GM12878 (cell line): ENCODE measurements around the gene LCORL. TPM values are rescaled to one million over a fixed set of nuclear protein-coding genes. Genes with fewer than 3 reads are reported as not detected.

Experiments used
- ATAC-seq: fragments of 200-7000 bp; cut with Tn5 transposase; 3 replicates; pipeline ENCODE4 v1.9.1; 2020; ENCODE audit warnings: mild to moderate bottlenecking, moderate library complexity
- BruUV-seq: library from RNA; stranded (reverse); fragments of 400-500 nt; replicated peaks from 2 replicates; lab custom pipeline; 2021; lab: Mats Ljungman, UMichigan
- CTCF ChIA-PET: fragments of 300-600 bp; sonication (Branson Sonifier 250); formaldehyde crosslinking; extraction: SDS; loops from one replicate; lab custom pipeline; 2021; ENCODE audit warnings: inconsistent platforms; lab: Yijun Ruan, JAX
- POLR2A ChIA-PET: fragments of 350-600 bp; formaldehyde crosslinking; extraction: SDS; loops from one replicate; lab custom pipeline; 2021; ENCODE audit warnings: inconsistent platforms; lab: Charles Lee
- RAD21 ChIA-PET: fragments of 300-600 bp; sonication (Branson Sonifier 250); formaldehyde crosslinking; loops from one replicate; lab custom pipeline; 2023; ENCODE audit warnings: antibody characterized with exemption; ENCODE audit not compliant: unreplicated experiment; lab: Charles Lee
- SMC1A ChIA-PET: fragments of 300-600 bp; sonication (Branson Sonifier 250); formaldehyde crosslinking; loops from one replicate; lab custom pipeline; 2023; ENCODE audit not compliant: unreplicated experiment, uncharacterized antibody; lab: Charles Lee
- DNase-seq: peaks from one replicate; pipeline ENCODE4 v3.0.0-alpha.2; 2011; ENCODE audit warnings: low read depth, low spot score
- FAIRE-seq: peaks from 3 replicates; lab custom pipeline; 2011; peaks lifted over from hg19 to GRCh38; lab: Jason Lieb, UNC
- H2AFZ ChIP-seq: 2 replicates; pipeline ENCODE4 v1.6.0; 2011; ENCODE audit warnings: low read depth, low read length, control low read depth; ENCODE audit not compliant: control insufficient read depth
- H3K27ac ChIP-seq: 2 replicates; pipeline ENCODE4 v1.5.1; 2011; ENCODE audit warnings: control low read depth; ENCODE audit not compliant: control insufficient read depth, insufficient read depth
- H3K27me3 ChIP-seq, 2 experiments: replicated peaks in 1 of 2; 2 replicates each; pipeline versions ENCODE4 v1.6.0 to v1.6.1; 2011; ENCODE audit warnings: low read length in 1 of 2; ENCODE audit not compliant: control insufficient read depth in 2 of 2, insufficient read depth in 2 of 2
- H3K36me3 ChIP-seq, 2 experiments: 2 replicates each; pipeline ENCODE4 v1.5.1; 2011; ENCODE audit warnings: low read length in 1 of 2; ENCODE audit not compliant: control insufficient read depth in 2 of 2, insufficient read depth in 2 of 2
- H3K4me1 ChIP-seq: 2 replicates; pipeline ENCODE4 v1.6.1; 2011; ENCODE audit warnings: mild to moderate bottlenecking, low read length, moderate library complexity, mixed read lengths; ENCODE audit not compliant: control insufficient read depth, insufficient read depth
- H3K4me2 ChIP-seq: 2 replicates; pipeline ENCODE4 v1.6.0; 2011; ENCODE audit warnings: control low read depth; ENCODE audit not compliant: control insufficient read depth, insufficient read depth
- H3K4me3 ChIP-seq: fragments of 200-600 bp; sonication (generic); 2 replicates; pipeline ENCODE4 v1.5.1; 2016
- H3K79me2 ChIP-seq: 2 replicates; pipeline ENCODE4 v1.6.0; 2011; ENCODE audit warnings: low read length; ENCODE audit not compliant: control insufficient read depth, insufficient read depth
- H3K9ac ChIP-seq: 2 replicates; pipeline ENCODE4 v1.8.0; 2011; ENCODE audit warnings: low read length, control low read depth, mixed read lengths; ENCODE audit not compliant: control insufficient read depth, insufficient read depth
- H3K9me3 ChIP-seq: replicated peaks from 3 replicates; pipeline ENCODE4 v1.5.1; 2011; ENCODE audit warnings: mild to moderate bottlenecking, low read length; ENCODE audit not compliant: control insufficient read depth, insufficient read depth
- H4K20me1 ChIP-seq: 2 replicates; pipeline ENCODE4 v1.6.0; 2011; ENCODE audit not compliant: control insufficient read depth, insufficient read depth
- CREM ChIP-seq: IDR thresholded peaks from 2 replicates; pipeline ENCODE4 v1.6.1; 2014; ENCODE audit warnings: antibody characterized with exemption, low read depth
- NKRF ChIP-seq: fragments of 450-650 bp; conservative IDR thresholded peaks from 2 replicates; pipeline ENCODE4 v1.6.1; 2017; ENCODE audit warnings: mild to moderate bottlenecking, moderate library complexity
- TAF1 ChIP-seq: IDR thresholded peaks from 2 replicates; pipeline ENCODE4 v1.6.1; 2011; ENCODE audit warnings: mild to moderate bottlenecking, low read depth, low read length, borderline replicate concordance
- ZZZ3 ChIP-seq: IDR thresholded peaks from 2 replicates; pipeline ENCODE4 v1.6.1; 2011; ENCODE audit warnings: low read depth; ENCODE audit not compliant: control insufficient read depth, insufficient read length
- WGBS: methylation state at CpG from one replicate; pipeline ENCODE4 v1.1.6; 2016; ENCODE audit warnings: low lambda C conversion rate; ENCODE audit not compliant: insufficient replicate concordance, insufficient coverage; ENCODE audit errors: missing lambda C conversion rate; 5-methylcytosine and 5-hydroxymethylcytosine counted together
- in situ Hi-C: fragments of 300-500 bp; cut with MboI; formaldehyde crosslinking; loops from 9 replicates; pipeline ENCODE4 v1.14.3; 2018; ENCODE audit warnings: mixed read lengths
- intact Hi-C: fragments of 100-400 bp; cut with micrococcal nuclease; formaldehyde crosslinking; loops from one replicate; pipeline ENCODE4 v1.14.2; 2022; ENCODE audit not compliant: unreplicated experiment
- polyA plus RNA-seq, 11 experiments: library from polyadenylated mRNA; depleted of rRNA in 4 of 11; unstranded in 6 of 11; stranded (reverse) in 5 of 11; fragments of >200 nt; fragmentation: Nextera tagmentation in 4 of 11; fragmentation: Illumina TruSeq in 1 of 11; extraction: Ambion mirVana in 4 of 11; extraction: Trizol in 1 of 11; gene quantifications; 1 replicate in 1 of 11; 2 replicates in 10 of 11; pipeline versions ENCODE4 v1.2.1 to v1.2.3, GENCODE V29; 2011 to 2016; ENCODE audit warnings: inconsistent platforms in 2 of 11, missing spikeins in 2 of 11, low read depth in 1 of 11
- total RNA-seq, 4 experiments: library from RNA; depleted of rRNA in 3 of 4; stranded (reverse); fragments of >200 nt in 3 of 4; fragmentation: Illumina TruSeq in 1 of 4; extraction: Trizol in 1 of 4; gene quantifications; 2 replicates each; pipeline versions ENCODE4 v1.2.1 to v1.2.3, GENCODE V29; 2013 to 2021

LCORL gene
- total and polyA plus RNA-seq, 10 of the 15 experiments (the other 5 are each of a cell fraction or from before 2014, with no cell fraction given) = 2.2 to 9.8 (median 5.9) TPM

GRCh38 chr4:17814140-17814539, 207.4 kb downstream of the LCORL start:
- Histone ChIP-seq H3K27me3 (no peaks in the 10 kb centered on the region; a peak in 1 of 4 replicates), H3K4me2 (peak overlapping the region; percentile 77), H3K4me3 (peak overlapping the region; percentile 49), H3K4me1 (no peaks in the 10 kb centered on the region), H3K9me3 (no peaks in the 10 kb centered on the region), H2AFZ (peak overlapping the region; percentile 64), H3K36me3 (peaks cover 0 to 16% of the 10 kb centered on the region in 2 experiments; a peak in 1 of 4 replicates), H3K27ac (peak overlapping the region; percentile 58), H3K79me2 (peaks cover 88% of the 10 kb centered on the region), H4K20me1 (peaks cover 4% of the 10 kb centered on the region; the same call in 1 of the 2 replicates), H3K9ac (peak overlapping the region; percentile 44)
- 54% methylated on average over 3 of the region's 3 CpGs for WGBS
- intact Hi-C loops = loop anchor here (10.0 kb wide), 1 partner anchor 391 kb away; no protein-coding TSS in a partner anchor
- in situ Hi-C loops = loop anchor here (10.0 kb wide), 1 partner anchor 211 kb away; the partner anchor contains the start of gene LCORL
- ChIA-PET RAD21 (interaction anchor here (0.6 to 1.9 kb wide), 3 partner anchors 265 to 778 kb away, joined by 3 to 8 read pairs (median 3); no protein-coding TSS in a partner anchor), POLR2A (interaction anchor here (1.5 kb wide), 1 partner anchor 237 kb away, joined by 3 read pairs; the partner anchor contains the start of gene LAP3), CTCF (interaction anchor here (3.5 to 4.5 kb wide), 2 partner anchors 11 to 552 kb away, joined by 18 to 78 read pairs; no protein-coding TSS in a partner anchor), SMC1A (interaction anchor here (1.4 to 5.1 kb wide), 2 partner anchors 125 to 553 kb away, joined by 3 to 46 read pairs; no protein-coding TSS in a partner anchor)
- FAIRE-seq (no peak), ATAC-seq (no peak), DNase-seq (no peak)
- no TSS peak for BruUV-seq
- TF ChIP-seq NKRF (no peak), TAF1 (no peak), ZZZ3 (no peak), CREM (no peak)
